ENCODE results near the gene ALDH16A1.
A peak's percentile ranks its signal among the peaks of the same experiment; 100 is the strongest.

Gene ALDH16A1

GRCh38 chr19:49453013-49453756, at the start of gene ALDH16A1:
TSS of gene ALDH16A1 (plus strand) at chr19:49453225. CDS start at chr19:49453332, 107 bp downstream.
- DNase-seq, result peak; percentile 98

GRCh38 chr19:49403404-49404187, 49.4 kb upstream of the ALDH16A1 start:
- no peak for DNase-seq

GRCh38 chr19:49407079-49407478, 45.9 kb upstream of the ALDH16A1 start:
- DNase-seq, result no peak

GRCh38 chr19:49407482-49408015, 45.5 kb upstream of the ALDH16A1 start:
- no peak for DNase-seq

GRCh38 chr19:49408816-49409440, 44.1 kb upstream of the ALDH16A1 start:
- DNase-seq, result no peak

- no peak for DNase-seq
Measured at GRCh38 chr19:49409441-49410029, 43.5 kb upstream of the ALDH16A1 start.

GRCh38 chr19:49411681-49412326, 41.2 kb upstream of the ALDH16A1 start:
- no peak for DNase-seq

- DNase-seq, result no peak
Measured at GRCh38 chr19:49413348-49413747, 39.7 kb upstream of the ALDH16A1 start.

GRCh38 chr19:49414256-49414655, 38.8 kb upstream of the ALDH16A1 start:
- no peak for DNase-seq

- no peak for DNase-seq
Measured at GRCh38 chr19:49415102-49415809, 37.8 kb upstream of the ALDH16A1 start.

GRCh38 chr19:49415810-49416200, 37.2 kb upstream of the ALDH16A1 start:
- no peak for DNase-seq

- no peak for DNase-seq
Measured at GRCh38 chr19:49417088-49417487, 35.9 kb upstream of the ALDH16A1 start.

GRCh38 chr19:49418511-49418910, 34.5 kb upstream of the ALDH16A1 start:
- DNase-seq, result no peak

- no peak for DNase-seq
Measured at GRCh38 chr19:49419173-49419572, 33.9 kb upstream of the ALDH16A1 start.

GRCh38 chr19:49420227-49420626, 32.8 kb upstream of the ALDH16A1 start:
- no peak for DNase-seq

GRCh38 chr19:49421039-49421877, 31.8 kb upstream of the ALDH16A1 start:
- no peak for DNase-seq

GRCh38 chr19:49421878-49422202, 31.2 kb upstream of the ALDH16A1 start:
- DNase-seq, result no peak

- DNase-seq, result no peak
Measured at GRCh38 chr19:49422407-49423070, 30.5 kb upstream of the ALDH16A1 start.

GRCh38 chr19:49423071-49423984, 29.7 kb upstream of the ALDH16A1 start, which contains the start of gene PTH2:
TSS of gene PTH2 (minus strand) at chr19:49423441. CDS start at chr19:49423339, 102 bp downstream.
- DNase-seq, result no peak
